Kidney (tissue), 14 donors: ENCODE results near the gene SMAD7. TPM values are rescaled to one million over a fixed set of nuclear protein-coding genes. Genes with fewer than 3 reads are reported as not detected.

Experiments used
- DNase-seq, 5 donors: peaks; one replicate each; pipeline ENCODE4 v3.0.0-alpha.2; 2013 to 2020
- FAIRE-seq: peaks from 2 replicates; lab custom pipeline; 2012; peaks lifted over from hg19 to GRCh38; lab: Jason Lieb, UNC
- H3K27ac ChIP-seq, 2 donors: one replicate each; pipeline ENCODE4 v1.7.0; 2013; ENCODE audit warnings: low read depth in 2 of 2, low read length in 2 of 2, inconsistent platforms in 1 of 2
- H3K27me3 ChIP-seq: one replicate; pipeline ENCODE4 v1.7.1; 2013; ENCODE audit warnings: low read length, inconsistent platforms; ENCODE audit not compliant: control insufficient read depth, insufficient read depth
- H3K36me3 ChIP-seq, 3 donors: one replicate each; pipeline versions ENCODE4 v1.7.0 to v1.7.1; 2013; ENCODE audit warnings: low read length in 3 of 3, control low read depth in 1 of 3, inconsistent platforms in 1 of 3; ENCODE audit not compliant: insufficient read depth in 3 of 3, control insufficient read depth in 2 of 3
- H3K4me1 ChIP-seq, 3 donors: one replicate each; pipeline versions ENCODE4 v1.7.0 to v1.7.1; 2013; ENCODE audit warnings: low read length in 3 of 3, inconsistent platforms in 1 of 3, low read depth in 1 of 3; ENCODE audit not compliant: control insufficient read depth in 2 of 3, insufficient read depth in 2 of 3
- H3K4me3 ChIP-seq, 3 donors: one replicate each; pipeline versions ENCODE4 v1.7.0 to v1.8.1; 2013; ENCODE audit warnings: low read length in 3 of 3, control low read depth in 1 of 3, inconsistent platforms in 1 of 3
- H3K9ac ChIP-seq, 3 donors: one replicate each; pipeline versions ENCODE4 v1.7.0 to v1.7.1; 2013; ENCODE audit warnings: low read length in 3 of 3, control low read depth in 1 of 3, inconsistent platforms in 1 of 3
- H3K9me3 ChIP-seq, 3 donors: one replicate each; pipeline versions ENCODE4 v1.7.0 to v1.7.1; 2013; ENCODE audit warnings: low read length in 3 of 3, control low read depth in 1 of 3, inconsistent platforms in 1 of 3; ENCODE audit not compliant: control insufficient read depth in 2 of 3, insufficient read depth in 1 of 3
- intact Hi-C: fragments of 100-400 bp; cut with DNase I; formaldehyde crosslinking; loops from one replicate; pipeline ENCODE4 v1.11.1; 2022
- polyA plus RNA-seq: library from polyadenylated mRNA; stranded (reverse); fragments of 350-450 nt; fragmentation: Illumina TruSeq; extraction: RNeasy Lipid Tissue Mini Kit (QIAGEN cat#74804); gene quantifications from one replicate; pipeline ENCODE4 v1.2.3, GENCODE V29; 2014; ENCODE audit warnings: low read depth, low replicate concordance; ENCODE audit not compliant: insufficient read depth
- total RNA-seq: library from RNA; stranded (reverse); fragmentation: NEBNext Ultra II Directional; extraction: Animal tissue kit (Norgen Biotek cat#: 25700); gene quantifications from one replicate; pipeline ENCODE4 v1.2.1, GENCODE V29; 2021
- TF ChIP-seq, protein P1 (sequence below): IDR thresholded peaks from 3 replicates; pipeline ENCODE4 v1.5.1; 2012; ENCODE audit warnings: mild to moderate bottlenecking, moderate library complexity, borderline replicate concordance; ENCODE audit not compliant: insufficient read depth; ENCODE audit errors: extremely low read depth
- donor health status: control.
- donor health status: control.
- donor health status: control.
- donor health status: control.
- donor health status: control.
- donor health status: DM: yes; HTN: yes; CAD: no.
- donor health status: Normal renal cell carcinoma (clear cell type).

SMAD7 gene
- total and polyA plus RNA-seq, 2 donors from 2014 or later: 17.3 to 32.6 TPM

DNA sequence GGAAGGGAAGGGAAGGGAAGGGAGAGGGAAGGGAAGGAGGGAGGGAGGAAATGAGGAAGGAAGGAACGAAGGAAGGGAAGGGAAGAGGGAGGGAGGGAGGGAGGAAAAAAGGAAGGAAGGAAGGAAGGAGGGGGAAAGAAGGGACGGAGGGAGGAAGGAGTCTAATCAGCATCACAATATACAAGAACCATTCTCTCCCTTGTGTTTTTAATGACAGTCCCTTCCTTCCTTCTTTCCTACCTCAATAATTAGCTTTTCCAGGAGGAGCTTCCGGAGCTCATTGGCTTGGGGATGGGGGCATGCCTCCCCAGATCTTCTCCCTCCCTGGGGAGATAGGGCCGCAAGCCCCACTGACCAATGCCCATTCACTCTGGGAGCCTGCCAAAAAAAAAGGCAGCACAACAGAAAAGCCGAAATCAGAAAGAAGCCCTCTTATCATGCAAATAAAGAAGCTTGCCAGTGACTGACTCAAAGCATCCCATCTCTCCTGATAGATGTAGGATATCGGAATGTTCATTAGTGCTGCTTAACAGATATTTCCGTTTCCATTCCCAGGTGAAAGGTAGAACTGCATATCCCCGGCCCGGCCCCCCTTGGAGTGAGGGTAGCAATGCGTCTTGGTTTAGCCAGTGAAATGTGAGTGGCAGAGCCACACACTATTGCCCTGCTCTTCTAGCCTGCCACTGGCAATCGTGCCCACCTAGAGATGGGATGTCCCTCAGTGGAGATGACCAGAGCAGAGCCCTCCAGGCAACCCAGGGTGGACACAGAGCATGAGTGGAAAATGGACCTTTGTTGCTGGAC lies 17.8 kb upstream of the SMAD7 start:
- Histone ChIP-seq H3K9ac (no peak overlapping the region), H3K4me3 (no peak overlapping the region), H3K27me3 (no peaks in the 10 kb centered on the region), H3K9me3 (no peaks in the 10 kb centered on the region), H3K4me1 (no peaks in the 10 kb centered on the region), H3K36me3 (no peaks in the 10 kb centered on the region), H3K27ac (no peak overlapping the region)
- FAIRE-seq (no peak), DNase-seq (no peak)
- intact Hi-C loops: no loop called here
- TF ChIP-seq, protein P1, sequence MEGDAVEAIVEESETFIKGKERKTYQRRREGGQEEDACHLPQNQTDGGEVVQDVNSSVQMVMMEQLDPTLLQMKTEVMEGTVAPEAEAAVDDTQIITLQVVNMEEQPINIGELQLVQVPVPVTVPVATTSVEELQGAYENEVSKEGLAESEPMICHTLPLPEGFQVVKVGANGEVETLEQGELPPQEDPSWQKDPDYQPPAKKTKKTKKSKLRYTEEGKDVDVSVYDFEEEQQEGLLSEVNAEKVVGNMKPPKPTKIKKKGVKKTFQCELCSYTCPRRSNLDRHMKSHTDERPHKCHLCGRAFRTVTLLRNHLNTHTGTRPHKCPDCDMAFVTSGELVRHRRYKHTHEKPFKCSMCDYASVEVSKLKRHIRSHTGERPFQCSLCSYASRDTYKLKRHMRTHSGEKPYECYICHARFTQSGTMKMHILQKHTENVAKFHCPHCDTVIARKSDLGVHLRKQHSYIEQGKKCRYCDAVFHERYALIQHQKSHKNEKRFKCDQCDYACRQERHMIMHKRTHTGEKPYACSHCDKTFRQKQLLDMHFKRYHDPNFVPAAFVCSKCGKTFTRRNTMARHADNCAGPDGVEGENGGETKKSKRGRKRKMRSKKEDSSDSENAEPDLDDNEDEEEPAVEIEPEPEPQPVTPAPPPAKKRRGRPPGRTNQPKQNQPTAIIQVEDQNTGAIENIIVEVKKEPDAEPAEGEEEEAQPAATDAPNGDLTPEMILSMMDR: no peak

DNA sequence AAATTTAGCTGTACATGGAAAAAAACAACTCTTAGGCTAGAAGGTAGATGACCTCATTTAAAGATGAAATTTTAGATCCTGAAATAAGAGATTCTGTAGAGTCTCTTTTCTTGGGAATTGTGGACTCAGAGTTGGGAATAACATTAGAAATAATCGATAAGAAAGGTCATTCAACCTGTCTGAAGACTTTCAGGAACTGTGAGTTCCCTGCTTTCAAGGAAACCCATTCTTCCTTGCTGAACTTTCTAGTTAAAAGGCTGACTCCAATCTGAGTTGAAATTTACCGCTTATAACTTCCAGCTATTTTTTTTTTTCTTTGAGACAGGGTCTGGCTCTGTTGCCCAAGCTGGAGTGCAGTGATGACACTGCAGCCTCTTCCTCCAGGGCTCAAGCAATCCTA lies 16.8 kb upstream of the SMAD7 start:
- DNase-seq (no peak), FAIRE-seq (no peak)
- no peak overlapping the region for H3K4me3 ChIP-seq
- no peak overlapping the region for H3K9ac ChIP-seq
- H3K27me3 ChIP-seq: no peaks in the 10 kb centered on the region
- TF ChIP-seq, protein P1: no peak
- no peaks in the 10 kb centered on the region for H3K9me3 ChIP-seq
- no peak overlapping the region for H3K27ac ChIP-seq
- no peaks in the 10 kb centered on the region for H3K36me3 ChIP-seq
- intact Hi-C loops: no loop called here
- no peaks in the 10 kb centered on the region for H3K4me1 ChIP-seq

- Histone ChIP-seq H3K9me3 (no peaks in the 10 kb centered on the region), H3K4me3 (no peak overlapping the region), H3K27ac (no peak overlapping the region), H3K36me3 (no peaks in the 10 kb centered on the region), H3K4me1 (no peaks in the 10 kb centered on the region), H3K9ac (no peak overlapping the region), H3K27me3 (no peaks in the 10 kb centered on the region)
- FAIRE-seq (no peak), DNase-seq (no peak)
- intact Hi-C loops: no loop called here
- TF ChIP-seq, protein P1: no peak
These were observed 15.8 kb upstream of the SMAD7 start for GRCh38 chr18:48966523-48966922.
